HepG2 (cell line): Measurements from ENCODE around the gene ALK.

ENCODE experiments used
- ELF4 ChIP-seq: sonication (generic); formaldehyde crosslinking; IDR thresholded peaks from 2 replicates; pipeline ENCODE4 v1.5.0; 2020; ENCODE audit warnings: missing genetic modification reagents, mild to moderate bottlenecking, moderate library complexity, borderline replicate concordance
- EZH2 ChIP-seq: conservative IDR thresholded peaks from 2 replicates; pipeline ENCODE4 v1.6.1; 2012; ENCODE audit warnings: mild to moderate bottlenecking, low read depth, low read length, moderate library complexity
- MAZ ChIP-seq, 2 experiments: sonication (generic) in 1 of 2; formaldehyde crosslinking in 1 of 2; IDR thresholded peaks; 2 replicates each; pipeline versions ENCODE4 v1.5.0 to v1.6.1; 2012 to 2020; ENCODE audit warnings: low read depth in 2 of 2, mild to moderate bottlenecking in 2 of 2, borderline replicate concordance in 1 of 2, improper control_type of control experiment in 1 of 2, low read length in 1 of 2, missing genetic modification reagents in 1 of 2, moderate library complexity in 1 of 2
- TF ChIP-seq, protein P1 (sequence below), 2 experiments: IDR thresholded peaks; 2 replicates each; pipeline ENCODE4 v1.6.1; 2011 to 2012; ENCODE audit warnings: low read length in 2 of 2, borderline replicate concordance in 1 of 2, low read depth in 1 of 2, mild to moderate bottlenecking in 1 of 2, moderate library complexity in 1 of 2
- TF ChIP-seq, protein P2 (sequence below): IDR thresholded peaks from 2 replicates; pipeline ENCODE4 v1.6.1; 2012; ENCODE audit warnings: low read depth, low read length, improper control_type of control experiment
- TF ChIP-seq, protein P3 (sequence below): sonication (generic); formaldehyde crosslinking; IDR thresholded peaks from 2 replicates; pipeline ENCODE4 v1.5.0; 2020; ENCODE audit warnings: mild to moderate bottlenecking, missing genetic modification reagents, moderate library complexity
- TF ChIP-seq, protein P4 (sequence below): sonication (generic); formaldehyde crosslinking; IDR thresholded peaks from 2 replicates; pipeline ENCODE4 v1.4.0; 2020; ENCODE audit warnings: mild to moderate bottlenecking, missing genetic modification reagents
- TF ChIP-seq, protein P5 (sequence below): sonication (generic); formaldehyde crosslinking; IDR thresholded peaks from 2 replicates; pipeline ENCODE4 v1.4.0; 2020; ENCODE audit warnings: mild to moderate bottlenecking, missing genetic modification reagents

DNA sequence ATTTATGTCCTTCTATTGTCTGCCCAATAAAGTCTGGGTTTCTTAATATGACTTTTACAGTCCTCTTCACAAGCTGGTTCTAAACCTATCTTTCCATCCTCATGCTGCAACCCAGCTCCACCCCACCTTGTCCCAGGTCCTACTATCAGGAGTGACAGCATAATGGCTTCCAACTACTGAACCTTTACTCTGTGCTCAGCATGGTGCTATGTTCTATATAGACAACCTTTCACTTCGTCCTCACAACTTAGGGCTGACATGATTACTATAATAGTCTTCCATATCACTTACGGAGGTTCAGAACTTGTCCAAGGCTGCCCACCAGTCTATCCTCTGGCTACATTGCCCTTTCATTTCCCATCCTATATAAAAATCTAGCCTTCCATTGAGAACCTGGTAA is 256.8 kb downstream of the ALK start:
- TF ChIP-seq, protein P1, sequence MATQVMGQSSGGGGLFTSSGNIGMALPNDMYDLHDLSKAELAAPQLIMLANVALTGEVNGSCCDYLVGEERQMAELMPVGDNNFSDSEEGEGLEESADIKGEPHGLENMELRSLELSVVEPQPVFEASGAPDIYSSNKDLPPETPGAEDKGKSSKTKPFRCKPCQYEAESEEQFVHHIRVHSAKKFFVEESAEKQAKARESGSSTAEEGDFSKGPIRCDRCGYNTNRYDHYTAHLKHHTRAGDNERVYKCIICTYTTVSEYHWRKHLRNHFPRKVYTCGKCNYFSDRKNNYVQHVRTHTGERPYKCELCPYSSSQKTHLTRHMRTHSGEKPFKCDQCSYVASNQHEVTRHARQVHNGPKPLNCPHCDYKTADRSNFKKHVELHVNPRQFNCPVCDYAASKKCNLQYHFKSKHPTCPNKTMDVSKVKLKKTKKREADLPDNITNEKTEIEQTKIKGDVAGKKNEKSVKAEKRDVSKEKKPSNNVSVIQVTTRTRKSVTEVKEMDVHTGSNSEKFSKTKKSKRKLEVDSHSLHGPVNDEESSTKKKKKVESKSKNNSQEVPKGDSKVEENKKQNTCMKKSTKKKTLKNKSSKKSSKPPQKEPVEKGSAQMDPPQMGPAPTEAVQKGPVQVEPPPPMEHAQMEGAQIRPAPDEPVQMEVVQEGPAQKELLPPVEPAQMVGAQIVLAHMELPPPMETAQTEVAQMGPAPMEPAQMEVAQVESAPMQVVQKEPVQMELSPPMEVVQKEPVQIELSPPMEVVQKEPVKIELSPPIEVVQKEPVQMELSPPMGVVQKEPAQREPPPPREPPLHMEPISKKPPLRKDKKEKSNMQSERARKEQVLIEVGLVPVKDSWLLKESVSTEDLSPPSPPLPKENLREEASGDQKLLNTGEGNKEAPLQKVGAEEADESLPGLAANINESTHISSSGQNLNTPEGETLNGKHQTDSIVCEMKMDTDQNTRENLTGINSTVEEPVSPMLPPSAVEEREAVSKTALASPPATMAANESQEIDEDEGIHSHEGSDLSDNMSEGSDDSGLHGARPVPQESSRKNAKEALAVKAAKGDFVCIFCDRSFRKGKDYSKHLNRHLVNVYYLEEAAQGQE (IDR thresholded peaks at IDR 0.05; ENCODE audit: borderline replicate concordance in 1 of 2, low read depth in 1 of 2, low read length in 2 of 2), result no peak
- TF ChIP-seq MAZ (IDR thresholded peaks at IDR 0.05; ENCODE audit: borderline replicate concordance, low read depth, low read length), result no peak
- TF ChIP-seq MAZ (CRISPR knock-in tag; IDR thresholded peaks at IDR 0.05; ENCODE audit: low read depth), result no peak
- TF ChIP-seq, protein P2, sequence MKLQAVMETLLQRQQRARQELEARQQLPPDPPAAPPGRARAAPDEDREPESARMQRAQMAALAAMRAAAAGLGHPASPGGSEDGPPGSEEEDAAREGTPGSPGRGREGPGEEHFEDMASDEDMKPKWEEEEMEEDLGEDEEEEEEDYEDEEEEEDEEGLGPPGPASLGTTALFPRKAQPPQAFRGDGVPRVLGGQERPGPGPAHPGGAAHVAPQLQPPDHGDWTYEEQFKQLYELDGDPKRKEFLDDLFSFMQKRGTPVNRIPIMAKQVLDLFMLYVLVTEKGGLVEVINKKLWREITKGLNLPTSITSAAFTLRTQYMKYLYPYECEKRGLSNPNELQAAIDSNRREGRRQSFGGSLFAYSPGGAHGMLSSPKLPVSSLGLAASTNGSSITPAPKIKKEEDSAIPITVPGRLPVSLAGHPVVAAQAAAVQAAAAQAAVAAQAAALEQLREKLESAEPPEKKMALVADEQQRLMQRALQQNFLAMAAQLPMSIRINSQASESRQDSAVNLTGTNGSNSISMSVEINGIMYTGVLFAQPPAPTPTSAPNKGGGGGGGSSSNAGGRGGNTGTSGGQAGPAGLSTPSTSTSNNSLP, result no peak
- no peak for TF ChIP-seq ELF4 (CRISPR knock-in tag)
- TF ChIP-seq, protein P3, sequence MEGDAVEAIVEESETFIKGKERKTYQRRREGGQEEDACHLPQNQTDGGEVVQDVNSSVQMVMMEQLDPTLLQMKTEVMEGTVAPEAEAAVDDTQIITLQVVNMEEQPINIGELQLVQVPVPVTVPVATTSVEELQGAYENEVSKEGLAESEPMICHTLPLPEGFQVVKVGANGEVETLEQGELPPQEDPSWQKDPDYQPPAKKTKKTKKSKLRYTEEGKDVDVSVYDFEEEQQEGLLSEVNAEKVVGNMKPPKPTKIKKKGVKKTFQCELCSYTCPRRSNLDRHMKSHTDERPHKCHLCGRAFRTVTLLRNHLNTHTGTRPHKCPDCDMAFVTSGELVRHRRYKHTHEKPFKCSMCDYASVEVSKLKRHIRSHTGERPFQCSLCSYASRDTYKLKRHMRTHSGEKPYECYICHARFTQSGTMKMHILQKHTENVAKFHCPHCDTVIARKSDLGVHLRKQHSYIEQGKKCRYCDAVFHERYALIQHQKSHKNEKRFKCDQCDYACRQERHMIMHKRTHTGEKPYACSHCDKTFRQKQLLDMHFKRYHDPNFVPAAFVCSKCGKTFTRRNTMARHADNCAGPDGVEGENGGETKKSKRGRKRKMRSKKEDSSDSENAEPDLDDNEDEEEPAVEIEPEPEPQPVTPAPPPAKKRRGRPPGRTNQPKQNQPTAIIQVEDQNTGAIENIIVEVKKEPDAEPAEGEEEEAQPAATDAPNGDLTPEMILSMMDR (CRISPR knock-in tag), result no peak
- TF ChIP-seq EZH2, result no peak
- TF ChIP-seq, protein P4, sequence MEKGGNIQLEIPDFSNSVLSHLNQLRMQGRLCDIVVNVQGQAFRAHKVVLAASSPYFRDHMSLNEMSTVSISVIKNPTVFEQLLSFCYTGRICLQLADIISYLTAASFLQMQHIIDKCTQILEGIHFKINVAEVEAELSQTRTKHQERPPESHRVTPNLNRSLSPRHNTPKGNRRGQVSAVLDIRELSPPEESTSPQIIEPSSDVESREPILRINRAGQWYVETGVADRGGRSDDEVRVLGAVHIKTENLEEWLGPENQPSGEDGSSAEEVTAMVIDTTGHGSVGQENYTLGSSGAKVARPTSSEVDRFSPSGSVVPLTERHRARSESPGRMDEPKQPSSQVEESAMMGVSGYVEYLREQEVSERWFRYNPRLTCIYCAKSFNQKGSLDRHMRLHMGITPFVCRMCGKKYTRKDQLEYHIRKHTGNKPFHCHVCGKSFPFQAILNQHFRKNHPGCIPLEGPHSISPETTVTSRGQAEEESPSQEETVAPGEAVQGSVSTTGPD (CRISPR knock-in tag), result no peak
- TF ChIP-seq, protein P5, sequence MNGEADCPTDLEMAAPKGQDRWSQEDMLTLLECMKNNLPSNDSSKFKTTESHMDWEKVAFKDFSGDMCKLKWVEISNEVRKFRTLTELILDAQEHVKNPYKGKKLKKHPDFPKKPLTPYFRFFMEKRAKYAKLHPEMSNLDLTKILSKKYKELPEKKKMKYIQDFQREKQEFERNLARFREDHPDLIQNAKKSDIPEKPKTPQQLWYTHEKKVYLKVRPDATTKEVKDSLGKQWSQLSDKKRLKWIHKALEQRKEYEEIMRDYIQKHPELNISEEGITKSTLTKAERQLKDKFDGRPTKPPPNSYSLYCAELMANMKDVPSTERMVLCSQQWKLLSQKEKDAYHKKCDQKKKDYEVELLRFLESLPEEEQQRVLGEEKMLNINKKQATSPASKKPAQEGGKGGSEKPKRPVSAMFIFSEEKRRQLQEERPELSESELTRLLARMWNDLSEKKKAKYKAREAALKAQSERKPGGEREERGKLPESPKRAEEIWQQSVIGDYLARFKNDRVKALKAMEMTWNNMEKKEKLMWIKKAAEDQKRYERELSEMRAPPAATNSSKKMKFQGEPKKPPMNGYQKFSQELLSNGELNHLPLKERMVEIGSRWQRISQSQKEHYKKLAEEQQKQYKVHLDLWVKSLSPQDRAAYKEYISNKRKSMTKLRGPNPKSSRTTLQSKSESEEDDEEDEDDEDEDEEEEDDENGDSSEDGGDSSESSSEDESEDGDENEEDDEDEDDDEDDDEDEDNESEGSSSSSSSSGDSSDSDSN (CRISPR knock-in tag), result no peak
